NCI-H146 (cell line): ENCODE results near the gene COX7A2.

Source experiments
- DNase-seq: peaks from one replicate; lab custom pipeline; 2025; lab: John Stamatoyannopoulos, UW

COX7A2 gene

DNA sequence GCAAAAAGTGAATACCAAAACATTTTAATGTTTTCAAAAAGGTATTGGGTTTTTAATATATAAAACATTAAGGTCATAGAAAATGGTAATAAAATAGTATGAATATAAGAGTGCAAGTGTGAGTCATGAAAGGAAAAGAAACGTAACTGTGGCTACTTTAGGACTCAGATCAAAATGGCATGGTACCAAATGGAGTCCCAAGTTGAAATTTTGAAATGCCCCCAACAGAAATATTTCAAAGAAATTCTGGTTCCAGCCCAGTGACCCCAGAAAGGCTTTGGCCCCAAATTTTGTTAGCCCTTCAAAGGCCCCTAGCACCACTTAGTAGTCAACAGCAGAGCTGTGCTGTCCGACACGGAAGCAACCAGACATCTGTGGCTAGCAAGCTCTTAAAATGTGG, 43.7 kb downstream of the COX7A2 start:
- no peak for DNase-seq

DNA sequence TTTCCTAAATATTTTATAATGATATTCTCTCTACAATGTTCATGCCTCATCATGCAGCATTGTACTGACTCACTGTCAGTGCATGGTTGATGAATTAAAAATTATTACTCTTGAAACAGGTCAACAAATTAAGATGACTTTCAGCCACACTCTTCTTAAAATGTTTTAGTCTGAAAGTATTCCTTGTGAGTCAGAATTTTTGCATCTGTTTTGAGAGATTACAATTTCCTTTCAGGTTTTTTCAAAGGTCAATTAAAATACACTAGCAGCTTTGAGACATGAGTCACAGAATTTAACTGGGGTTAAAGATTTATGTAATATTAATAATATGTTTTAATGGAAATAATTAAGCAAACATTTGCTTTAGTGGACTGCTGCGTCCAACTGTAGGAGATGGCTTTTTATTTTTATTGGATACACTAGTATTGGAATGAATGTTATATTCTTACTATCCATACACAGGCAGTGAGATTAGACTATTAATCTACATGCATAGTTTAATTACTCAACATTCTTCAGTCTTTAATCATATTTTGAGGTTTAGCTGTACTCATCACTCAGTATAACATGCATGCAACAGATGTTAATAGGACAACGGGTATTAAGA, 47.4 kb downstream of the COX7A2 start:
- DNase-seq: no peak

DNA sequence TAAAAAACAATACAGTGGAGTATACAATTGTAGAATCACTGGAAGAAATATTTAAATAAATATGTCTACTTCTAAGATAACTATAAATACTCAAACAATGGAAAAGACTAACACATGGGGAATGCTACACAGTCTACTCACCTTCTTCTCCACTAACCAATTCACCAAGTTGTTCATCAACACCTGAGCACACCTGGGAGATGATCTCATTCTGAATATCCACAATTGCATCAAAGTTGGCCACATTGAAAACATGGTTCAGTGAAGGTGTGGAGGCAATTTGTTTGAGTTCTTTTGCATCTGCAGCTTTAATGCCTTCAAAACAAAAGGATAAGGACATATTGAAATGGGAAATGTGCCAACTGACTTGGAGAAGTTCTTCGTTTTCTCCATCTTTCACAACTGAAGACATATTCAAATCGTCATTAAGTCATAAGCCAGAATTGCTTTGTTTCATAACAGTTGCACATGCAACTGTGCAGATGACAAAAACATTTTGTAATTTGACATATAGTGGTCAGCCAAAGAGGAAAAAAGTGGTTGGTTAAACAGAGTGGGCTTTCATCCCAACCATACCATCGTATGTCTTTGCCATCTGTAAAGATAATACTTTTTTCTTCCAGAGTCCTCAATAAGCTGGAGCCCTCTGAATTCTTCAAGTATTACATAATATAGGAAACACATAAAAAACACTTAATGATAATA, 55.2 kb downstream of the COX7A2 start:
- no peak for DNase-seq
